Subcutaneous abdominal adipose tissue (tissue), 5 donors: ENCODE measurements around the gene SLCO2B1.

Experiments
- H3K27ac ChIP-seq: one replicate; pipeline ENCODE4 v1.7.0; 2013; ENCODE audit warnings: low read depth, mild to moderate bottlenecking, inconsistent platforms, low read length, moderate library complexity
- H3K27me3 ChIP-seq, 5 donors: one replicate each; pipeline ENCODE4 v1.7.0; 2013; ENCODE audit warnings: low read length in 5 of 5, inconsistent platforms in 1 of 5; ENCODE audit not compliant: control insufficient read depth in 5 of 5, insufficient read depth in 4 of 5
- H3K36me3 ChIP-seq, 5 donors: one replicate each; pipeline ENCODE4 v1.7.0; 2013; ENCODE audit warnings: low read length in 5 of 5; ENCODE audit not compliant: control insufficient read depth in 5 of 5, insufficient read depth in 5 of 5
- H3K4me1 ChIP-seq, 5 donors: one replicate each; pipeline ENCODE4 v1.7.0; 2013; ENCODE audit warnings: low read length in 5 of 5, mild to moderate bottlenecking in 3 of 5, moderate library complexity in 1 of 5; ENCODE audit not compliant: control insufficient read depth in 5 of 5, insufficient read depth in 5 of 5
- H3K4me3 ChIP-seq, 5 donors: one replicate each; pipeline ENCODE4 v1.7.0; 2013; ENCODE audit warnings: low read length in 5 of 5, low read depth in 1 of 5
- H3K9ac ChIP-seq, 5 donors: one replicate each; pipeline ENCODE4 v1.7.0; 2013; ENCODE audit warnings: low read length in 5 of 5, mild to moderate bottlenecking in 4 of 5, moderate library complexity in 3 of 5
- H3K9me3 ChIP-seq, 5 donors: one replicate each; pipeline ENCODE4 v1.7.0; 2013; ENCODE audit warnings: low read length in 5 of 5; ENCODE audit not compliant: control insufficient read depth in 5 of 5
- donor health status: healthy.
- donor health status: healthy.
- donor health status: healthy.
- donor health status: healthy.
- donor health status: healthy.

SLCO2B1 gene

GRCh38 chr11:75161506-75162095, 10.7 kb downstream of the SLCO2B1 start:
- H3K36me3 ChIP-seq, result peaks cover 0 to 18% (median 0%) of the 10 kb centered on the region in 5 donors
- peaks cover 0 to 48% (median 15%) of the 10 kb centered on the region in 5 donors for H3K4me1 ChIP-seq
- H3K4me3 ChIP-seq, result no peak overlapping the region
- H3K9me3 ChIP-seq, result peaks cover 0 to 4% (median 0%) of the 10 kb centered on the region in 5 donors
- no peak overlapping the region for H3K9ac ChIP-seq
- no peaks in the 10 kb centered on the region for H3K27me3 ChIP-seq
- peak overlapping the region; percentile 14 for H3K27ac ChIP-seq

- no peak overlapping the region for H3K27ac ChIP-seq
- no peak overlapping the region for H3K4me3 ChIP-seq
- peaks cover 0 to 4% (median 0%) of the 10 kb centered on the region in 5 donors for H3K9me3 ChIP-seq
- peaks cover 0 to 45% (median 15%) of the 10 kb centered on the region in 5 donors for H3K4me1 ChIP-seq
- no peaks in the 10 kb centered on the region for H3K27me3 ChIP-seq
- H3K36me3 ChIP-seq, result peaks cover 0 to 18% (median 0%) of the 10 kb centered on the region in 5 donors
- no peak overlapping the region for H3K9ac ChIP-seq
These were observed 12.0 kb downstream of the SLCO2B1 start for GRCh38 chr11:75162954-75163353.

- Histone ChIP-seq H3K36me3 (peaks cover 0 to 26% (median 0%) of the 10 kb centered on the region in 5 donors), H3K9ac (no peak overlapping the region), H3K27me3 (no peaks in the 10 kb centered on the region), H3K4me3 (no peak overlapping the region), H3K9me3 (peaks cover 0 to 4% (median 0%) of the 10 kb centered on the region in 5 donors), H3K4me1 (peaks cover 0 to 40% (median 14%) of the 10 kb centered on the region in 5 donors), H3K27ac (no peak overlapping the region)
These were observed 13.3 kb downstream of the SLCO2B1 start for GRCh38 chr11:75163921-75164849.

GRCh38 chr11:75165721-75166120, 14.8 kb downstream of the SLCO2B1 start:
- Histone ChIP-seq H3K9ac (no peak overlapping the region), H3K4me1 (peaks cover 0 to 25% (median 0%) of the 10 kb centered on the region in 5 donors), H3K36me3 (peaks cover 0 to 31% (median 0%) of the 10 kb centered on the region in 5 donors), H3K4me3 (no peak overlapping the region), H3K9me3 (peaks cover 0 to 4% (median 0%) of the 10 kb centered on the region in 5 donors), H3K27ac (no peak overlapping the region), H3K27me3 (no peaks in the 10 kb centered on the region)

GRCh38 chr11:75166791-75167190, 15.9 kb downstream of the SLCO2B1 start:
- H3K27ac ChIP-seq, result no peak overlapping the region
- no peak overlapping the region for H3K9ac ChIP-seq
- H3K36me3 ChIP-seq, result peaks cover 0 to 32% (median 0%) of the 10 kb centered on the region in 5 donors
- H3K4me3 ChIP-seq, result no peak overlapping the region
- H3K27me3 ChIP-seq, result peaks cover 0 to 2% (median 0%) of the 10 kb centered on the region in 5 donors
- peaks cover 0 to 15% (median 0%) of the 10 kb centered on the region in 5 donors for H3K4me1 ChIP-seq
- no peaks in the 10 kb centered on the region for H3K9me3 ChIP-seq

- no peak overlapping the region for H3K27ac ChIP-seq
- H3K4me1 ChIP-seq, result peaks cover 0 to 7% (median 0%) of the 10 kb centered on the region in 5 donors
- H3K9ac ChIP-seq, result no peak overlapping the region
- no peaks in the 10 kb centered on the region for H3K9me3 ChIP-seq
- H3K27me3 ChIP-seq, result peaks cover 0 to 2% (median 0%) of the 10 kb centered on the region in 5 donors
- H3K36me3 ChIP-seq, result peaks cover 0 to 33% (median 0%) of the 10 kb centered on the region in 5 donors
- no peak overlapping the region for H3K4me3 ChIP-seq
These were observed 16.7 kb downstream of the SLCO2B1 start for GRCh38 chr11:75167617-75168016.

- Histone ChIP-seq H3K27ac (no peak overlapping the region), H3K27me3 (peaks cover 0 to 2% (median 0%) of the 10 kb centered on the region in 5 donors), H3K36me3 (peaks cover 0 to 28% (median 0%) of the 10 kb centered on the region in 5 donors), H3K4me3 (no peak overlapping the region), H3K9ac (no peak overlapping the region), H3K4me1 (peaks cover 0 to 6% (median 3%) of the 10 kb centered on the region in 5 donors), H3K9me3 (no peaks in the 10 kb centered on the region)
These were observed 18.4 kb downstream of the SLCO2B1 start for GRCh38 chr11:75169101-75169885.

- Histone ChIP-seq H3K36me3 (peaks cover 0 to 28% (median 0%) of the 10 kb centered on the region in 5 donors), H3K9ac (no peak overlapping the region), H3K4me3 (no peak overlapping the region), H3K27me3 (peaks cover 0 to 2% (median 0%) of the 10 kb centered on the region in 5 donors), H3K4me1 (peaks cover 0 to 11% (median 4%) of the 10 kb centered on the region in 5 donors), H3K27ac (no peak overlapping the region), H3K9me3 (no peaks in the 10 kb centered on the region)
These were observed 19.8 kb downstream of the SLCO2B1 start for GRCh38 chr11:75170516-75171201.

- H3K27me3 ChIP-seq, result peaks cover 0 to 2% (median 0%) of the 10 kb centered on the region in 5 donors
- peaks cover 0 to 33% (median 0%) of the 10 kb centered on the region in 5 donors for H3K36me3 ChIP-seq
- H3K9ac ChIP-seq, result no peak overlapping the region
- peaks cover 0 to 24% (median 9%) of the 10 kb centered on the region in 5 donors for H3K4me1 ChIP-seq
- no peak overlapping the region for H3K27ac ChIP-seq
- H3K9me3 ChIP-seq, result no peaks in the 10 kb centered on the region
- H3K4me3 ChIP-seq, result no peak overlapping the region
These were observed 22.4 kb downstream of the SLCO2B1 start for GRCh38 chr11:75173336-75173735.
